Skin of body (tissue), 2 donors: ENCODE results near the gene LDB3. TPM values are rescaled to one million over a fixed set of nuclear protein-coding genes. Genes with fewer than 3 reads are reported as not detected.

Experiments
- DNase-seq: peaks from one replicate; lab custom pipeline; 2025; lab: John Stamatoyannopoulos, UW
- total RNA-seq: library from RNA; depleted of rRNA; stranded (reverse); fragments of >200 nt; gene quantifications from one replicate; pipeline ENCODE4 v1.2.3, GENCODE V29; 2014

The LDB3 gene
- total RNA-seq, 1 donor from 2014 or later, result 25.0 TPM

DNA sequence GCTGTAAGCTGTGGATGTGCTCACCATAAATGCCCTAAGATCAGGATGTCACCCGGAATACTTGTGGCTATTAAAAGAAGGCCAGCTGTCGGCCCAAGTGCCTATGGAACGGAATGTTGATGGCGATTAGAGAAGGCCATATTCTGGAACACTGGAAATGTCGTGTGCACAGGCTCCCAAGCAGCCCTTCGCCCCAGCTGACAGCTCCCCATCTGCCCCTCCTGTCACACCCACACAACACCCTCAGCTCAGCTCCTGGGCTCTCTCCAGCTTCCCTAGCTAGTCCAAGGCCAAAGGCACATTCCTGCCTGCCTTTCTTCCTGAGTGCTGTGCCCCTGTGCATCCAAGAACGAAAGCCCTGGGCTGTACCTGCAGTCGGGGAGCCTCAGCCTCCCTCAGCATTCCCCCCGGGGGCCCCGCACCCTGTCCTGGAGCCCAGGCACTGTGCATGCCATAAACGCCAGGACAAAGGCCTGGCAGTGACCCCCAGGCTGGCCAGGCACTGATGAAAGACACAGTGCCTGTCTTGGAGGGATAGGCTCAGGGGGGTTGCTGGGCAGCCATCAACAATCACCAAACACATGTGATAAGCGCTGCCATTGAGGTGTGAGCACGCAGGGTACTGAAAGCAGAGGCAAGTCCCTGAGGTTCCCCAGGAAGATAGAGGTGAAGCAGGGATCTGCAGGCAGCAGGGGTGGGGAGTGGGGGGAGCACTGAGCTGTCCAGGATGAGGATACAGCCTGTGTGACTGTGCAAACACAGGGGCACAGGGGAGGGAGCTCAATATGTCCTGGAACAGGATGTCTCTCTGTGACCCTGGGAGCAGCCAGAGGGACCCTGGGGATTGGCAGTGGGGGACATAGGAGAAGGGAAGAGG lies 3.7 kb upstream of the LDB3 start:
- DNase-seq, result no peak

DNA sequence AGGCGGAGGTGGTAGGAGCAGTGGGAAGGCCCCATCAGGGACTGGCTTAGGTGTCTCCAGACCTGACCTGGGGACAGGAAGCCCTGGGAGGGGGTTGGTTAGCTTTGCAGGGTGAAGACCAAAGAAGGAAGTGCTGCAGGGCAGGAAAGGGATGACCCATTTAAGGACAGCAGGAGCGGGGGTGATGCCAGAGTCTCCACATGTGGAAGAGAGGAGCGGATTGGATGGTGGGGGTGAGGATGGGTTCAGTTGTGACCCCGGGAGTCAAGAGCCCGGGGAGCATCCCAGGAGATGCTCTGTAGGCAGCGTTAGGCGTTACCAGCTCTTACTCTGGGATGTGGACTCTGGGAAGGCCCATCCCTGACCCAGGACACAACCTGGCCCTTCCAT lies 3.1 kb upstream of the LDB3 start:
- no peak for DNase-seq

DNA sequence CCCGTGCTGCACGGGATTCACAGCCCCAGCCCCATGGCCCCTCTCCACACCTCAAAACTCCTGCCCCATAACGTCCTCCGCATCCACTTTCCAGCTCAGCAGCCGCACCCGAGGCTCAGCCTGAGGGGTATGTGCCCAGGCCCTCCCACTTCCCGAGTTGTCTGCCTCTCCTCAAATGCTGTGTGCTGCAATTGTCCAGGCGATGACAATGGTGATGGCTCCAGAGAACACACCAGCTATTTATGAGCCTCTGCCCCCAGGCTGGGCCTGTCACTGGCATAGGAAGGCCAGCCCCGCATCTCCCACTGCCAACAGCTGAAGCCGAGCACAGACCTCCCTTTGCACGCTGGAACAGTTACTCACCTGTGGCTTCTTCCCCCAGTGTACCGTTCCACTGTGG lies 2.4 kb upstream of the LDB3 start:
- no peak for DNase-seq

- no peak for DNase-seq
These were observed 1.8 kb upstream of the LDB3 start for GRCh38 chr10:86666538-86666937.

DNA sequence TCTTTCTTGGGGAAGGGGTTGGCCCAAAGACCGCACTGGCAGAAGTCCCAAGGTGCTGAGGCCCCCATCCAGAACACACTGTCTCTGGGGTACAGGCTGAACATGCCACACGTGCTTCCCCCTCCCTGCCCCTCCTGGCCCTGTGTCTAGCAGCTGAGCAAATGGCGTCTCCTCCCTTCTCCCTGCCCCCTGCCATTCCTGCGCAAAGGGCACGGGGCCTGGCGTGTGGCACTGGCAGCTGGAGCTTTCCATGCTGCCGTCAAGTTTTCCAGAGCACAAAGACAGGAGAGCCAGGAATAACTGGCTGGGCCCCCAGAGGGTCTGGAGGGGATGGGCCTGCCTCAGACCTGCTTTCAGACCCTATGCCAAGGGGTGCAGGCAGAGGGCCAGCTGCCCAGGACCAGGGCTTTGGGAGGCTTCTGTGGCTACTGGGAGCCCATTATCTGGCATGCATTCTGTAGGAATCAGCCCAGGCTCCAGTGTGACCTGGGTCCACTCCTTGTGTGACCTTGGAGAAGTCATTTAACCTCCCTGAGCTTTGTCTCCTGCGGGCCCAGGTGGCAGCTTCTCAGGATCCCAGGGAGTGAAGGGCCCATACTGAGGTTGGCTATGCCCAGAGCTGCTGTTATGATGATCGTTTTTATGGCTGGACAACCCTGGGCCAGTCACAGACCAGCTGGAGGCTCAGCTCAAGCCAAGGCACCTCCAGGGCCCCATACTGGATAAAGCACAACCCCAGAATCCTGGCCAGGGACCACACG lies 710 bp upstream of the LDB3 start:
- DNase-seq, result no peak

DNA sequence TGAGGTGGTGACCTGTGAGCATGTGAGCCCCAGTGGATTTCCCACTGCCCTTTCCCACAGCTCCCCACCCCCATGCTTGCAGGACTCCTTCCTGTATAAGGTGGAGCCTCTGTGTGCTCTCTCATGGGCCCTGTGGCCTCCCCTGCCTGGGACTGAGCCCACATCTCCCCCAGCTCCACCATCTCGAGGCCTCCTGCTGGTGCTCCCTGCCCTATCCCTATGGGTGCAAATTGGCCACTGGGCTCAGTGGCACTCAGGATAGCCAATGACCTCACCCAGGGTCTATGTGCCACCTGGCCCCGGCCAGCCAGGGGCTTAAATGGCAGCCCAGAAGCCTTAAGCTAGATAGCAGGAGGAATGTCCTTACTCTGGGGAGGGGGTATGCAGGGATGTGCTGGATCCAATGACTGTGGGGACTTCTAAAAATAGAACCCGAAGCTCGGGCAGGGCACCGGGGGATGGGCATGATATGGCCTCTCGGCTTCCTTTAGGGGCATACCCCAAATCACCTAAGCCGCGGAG lies 2.0 kb downstream of the LDB3 start:
- no peak for DNase-seq

GRCh38 chr10:86670876-86671275 lies 2.6 kb downstream of the LDB3 start:
- DNase-seq, result no peak

DNA sequence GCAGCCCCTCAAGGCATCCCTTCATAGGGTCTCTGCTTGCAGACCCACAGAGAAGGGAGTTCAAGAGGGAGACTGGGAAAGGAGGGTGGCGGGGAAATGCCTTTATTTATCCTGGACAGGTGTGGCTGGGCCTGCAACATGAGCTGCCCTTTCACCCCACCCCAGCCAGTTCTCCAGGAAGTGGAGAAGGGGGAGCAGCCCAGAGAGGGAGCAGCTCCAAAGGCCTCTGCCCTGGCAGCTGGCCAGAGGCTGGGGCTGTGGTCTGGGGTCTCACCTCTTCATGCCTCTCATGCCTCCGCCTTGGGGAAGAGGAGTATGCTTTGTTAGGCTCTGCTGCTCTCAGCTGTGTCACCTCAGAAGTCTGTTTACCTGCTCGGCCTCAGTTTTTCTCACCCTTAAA lies 3.1 kb downstream of the LDB3 start:
- DNase-seq, result no peak

- DNase-seq, result peak; percentile 14
These were observed 3.8 kb downstream of the LDB3 start for GRCh38 chr10:86671985-86672710.

DNA sequence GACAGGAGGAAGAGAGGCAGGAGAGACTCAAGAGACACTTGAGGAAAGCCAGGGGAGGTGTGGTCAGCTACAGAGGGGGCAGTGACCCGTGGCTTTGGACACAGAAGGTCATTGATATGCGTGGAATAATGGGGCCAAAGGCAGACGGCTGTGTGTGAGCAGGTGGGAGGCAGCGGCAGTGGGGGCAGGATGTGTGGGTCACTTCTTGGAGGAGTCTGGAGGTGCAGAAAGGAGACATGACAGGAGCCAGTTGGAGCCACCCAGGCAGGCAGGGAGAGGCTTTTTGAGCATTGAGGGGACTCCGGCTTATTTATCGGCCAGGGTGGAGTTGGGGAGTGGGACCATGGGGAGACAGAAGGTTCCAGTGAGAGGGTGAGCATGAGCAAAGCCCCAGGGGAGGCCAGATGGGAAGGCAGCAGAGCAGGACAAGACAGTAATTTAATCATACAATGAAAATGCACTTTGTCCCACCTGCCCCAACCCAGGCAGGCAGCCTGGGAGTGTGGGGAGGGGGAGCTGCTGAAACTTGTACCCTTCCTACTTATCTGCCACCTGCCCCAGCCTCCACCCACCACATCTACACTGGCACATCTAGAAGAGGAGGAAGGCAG lies 5.0 kb downstream of the LDB3 start:
- DNase-seq, result no peak

- no peak for DNase-seq
These were observed 5.7 kb downstream of the LDB3 start for GRCh38 chr10:86673827-86674581.

DNA sequence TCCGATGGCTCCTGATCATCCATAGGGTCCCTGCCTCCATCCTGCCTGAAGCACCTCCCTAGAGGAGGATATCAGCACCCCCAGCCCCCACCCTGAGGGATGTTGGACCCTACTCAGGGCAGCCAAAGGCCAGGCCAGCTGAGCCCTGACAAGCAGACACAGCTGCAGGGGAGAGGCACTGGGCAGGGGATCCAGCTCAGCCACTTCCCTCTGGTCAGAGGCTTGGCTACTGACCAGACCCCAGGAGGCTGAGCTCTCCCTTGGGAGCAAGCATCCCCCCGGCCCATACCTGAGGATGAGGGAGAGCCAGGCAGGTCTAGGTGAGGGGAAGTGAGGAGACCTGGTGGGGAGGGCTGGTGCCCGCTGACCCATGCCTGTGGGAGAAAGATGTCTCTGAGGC lies 6.6 kb downstream of the LDB3 start:
- no peak for DNase-seq

DNA sequence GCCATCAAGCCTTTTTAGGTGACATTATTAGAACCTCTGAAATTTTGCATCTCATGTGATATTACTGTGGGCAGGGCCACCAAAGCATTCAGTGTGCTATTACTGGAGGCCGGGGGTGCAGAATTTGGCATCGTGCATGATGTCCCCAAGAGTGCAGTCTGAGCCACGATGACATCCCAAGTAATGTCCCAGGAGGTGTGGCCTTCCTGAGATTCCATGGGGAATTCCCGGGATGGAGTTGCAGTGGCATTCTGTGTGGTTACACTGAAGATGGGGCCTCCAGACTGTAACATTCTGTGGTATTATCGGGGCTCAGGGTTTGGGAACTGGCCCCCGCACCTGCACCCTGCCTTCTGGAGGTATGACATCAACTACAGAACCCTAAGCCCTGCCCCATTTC lies 9.1 kb downstream of the LDB3 start:
- DNase-seq, result no peak

- DNase-seq, result peak; percentile 32
These were observed 10.9 kb downstream of the LDB3 start for GRCh38 chr10:86678999-86679792.

- no peak for DNase-seq
These were observed 12.7 kb downstream of the LDB3 start for GRCh38 chr10:86681047-86681446.

- no peak for DNase-seq
These were observed 13.5 kb downstream of the LDB3 start for GRCh38 chr10:86681722-86682386.

GRCh38 chr10:86682675-86683074 lies 14.4 kb downstream of the LDB3 start:
- no peak for DNase-seq

DNA sequence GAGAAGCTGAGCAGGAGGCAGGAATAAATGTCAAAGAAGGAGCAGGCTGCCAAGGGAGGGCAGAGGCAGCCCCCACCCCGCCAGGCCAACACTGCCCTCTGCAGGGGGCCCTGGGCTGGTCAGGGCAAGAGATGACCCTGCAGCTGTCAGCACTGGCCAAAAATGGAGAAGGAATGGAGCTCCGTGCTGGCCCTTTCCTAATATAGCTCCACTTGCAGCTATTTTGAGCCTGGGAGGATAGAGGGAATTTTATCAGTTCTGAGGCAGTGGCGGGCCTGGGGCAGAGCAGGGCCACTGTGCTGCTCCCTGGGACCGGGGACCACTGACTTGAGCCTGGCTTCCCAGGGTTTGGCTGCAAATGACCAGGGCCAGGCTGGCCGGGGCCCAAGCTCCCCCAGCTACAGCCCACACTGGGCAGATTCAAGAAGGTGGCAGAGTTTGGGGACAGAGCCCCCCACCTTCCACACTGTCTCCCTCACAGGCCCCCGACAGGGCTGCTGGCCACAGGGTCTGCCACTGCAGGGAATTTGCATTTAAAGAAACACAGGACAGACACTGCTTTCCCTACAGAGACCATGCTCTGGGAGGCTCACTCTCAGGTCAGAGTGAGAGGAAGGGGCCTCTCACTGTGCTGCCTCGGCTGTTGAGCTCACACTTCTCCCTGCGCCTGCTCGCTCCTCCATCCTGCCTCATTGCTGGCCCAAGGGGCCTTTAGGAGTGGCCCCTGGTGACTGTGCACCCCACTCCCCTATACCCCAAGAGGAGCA lies 16.2 kb downstream of the LDB3 start:
- no peak for DNase-seq

GRCh38 chr10:86685416-86685815 lies 17.1 kb downstream of the LDB3 start:
- no peak for DNase-seq
